Measurements from ENCODE around the gene TSPOAP1. TPM values are rescaled to one million over a fixed set of nuclear protein-coding genes. Genes with fewer than 3 reads are reported as not detected.

The TSPOAP1 gene
- polyA plus RNA-seq, 1 of the 3 experiments (the other 2 are of a cell fraction), result 0.79 TPM

GRCh38 chr17:58254803-58255202 is 73.8 kb downstream of the TSPOAP1 start:
- 14% methylated on average over 7 of the region's 8 CpGs for WGBS (ENCODE audit: low lambda C conversion rate)
- H3F3A ChIP-seq (replicated peaks; ENCODE audit: insufficient read depth), result no peaks in the 10 kb centered on the region
- POLR2A ChIA-PET, result no interaction called here
- H3K4me2 ChIP-seq, result no peak overlapping the region
- no peaks in the 10 kb centered on the region for H3K9me2 ChIP-seq
- H3K4me3 ChIP-seq (ENCODE audit: low read depth in 2 of 2, low read length in 1 of 2), result no peak overlapping the region
- H3K9me3 ChIP-seq, result 0 out of 2 replicates have a peak, but pooled peaks cover 3% of the 10 kb centered on the region
- H3K9ac ChIP-seq, result no peak overlapping the region
- H3K36me3 ChIP-seq (replicated peaks in 1 of 2; ENCODE audit: control insufficient read depth in 1 of 2, insufficient read depth in 2 of 2, low read length in 1 of 2), result no peaks in the 10 kb centered on the region
- no peak overlapping the region for H3K27ac ChIP-seq (ENCODE audit: low read depth in 2 of 2, low read length in 1 of 2)
- CTCF ChIA-PET, result interaction anchor here (0.6 to 2.2 kb wide), 6 partner anchors 36 to 1089 kb away, joined by 3 to 6 read pairs (median 4); partner anchors contain the start of gene MKS1
- H2AFZ ChIP-seq (ENCODE audit: low read depth), result no peak overlapping the region; the same call in 1 of the 2 replicates
- H3K79me2 ChIP-seq (ENCODE audit: insufficient read depth), result no peaks in the 10 kb centered on the region
- H3K27me3 ChIP-seq (ENCODE audit: insufficient read depth), result peaks cover 37% of the 10 kb centered on the region
- DNase-seq, result no peak
- H3K4me1 ChIP-seq (ENCODE audit: control insufficient read depth in 1 of 2, insufficient read depth in 2 of 2, low read depth in 1 of 2, low read length in 1 of 2), result no peaks in the 10 kb centered on the region; a peak in 1 of 4 replicates
- no peaks in the 10 kb centered on the region for H4K20me1 ChIP-seq (ENCODE audit: insufficient read depth)
- TF ChIP-seq CTCF (IDR thresholded peaks at IDR 0.05), result peak; percentile 20; the same call in 1 of the 2 replicates
- no peak for TF ChIP-seq PBX3 (IDR thresholded peaks at IDR 0.05)
- TF ChIP-seq RXRA (IDR thresholded peaks at IDR 0.05; ENCODE audit: borderline replicate concordance, low read depth), result no peak
- TF ChIP-seq RCOR1 (IDR thresholded peaks at IDR 0.05; ENCODE audit: low read length), result no peak

- 42% methylated on average over 3 of the region's 3 CpGs for WGBS (ENCODE audit: low lambda C conversion rate)
- Histone ChIP-seq H2AFZ (ENCODE audit: low read depth) (no peak overlapping the region), H3K4me1 (ENCODE audit: control insufficient read depth in 1 of 2, insufficient read depth in 2 of 2, low read depth in 1 of 2, low read length in 1 of 2) (peaks cover 0 to 8% of the 10 kb centered on the region in 2 experiments; a peak in 1 of 4 replicates), H3K36me3 (replicated peaks in 1 of 2; ENCODE audit: control insufficient read depth in 1 of 2, insufficient read depth in 2 of 2, low read length in 1 of 2) (no peaks in the 10 kb centered on the region), H3F3A (replicated peaks; ENCODE audit: insufficient read depth) (no peaks in the 10 kb centered on the region), H3K9me2 (no peaks in the 10 kb centered on the region), H3K4me2 (no peak overlapping the region), H3K9me3 (no peaks in the 10 kb centered on the region), H3K79me2 (ENCODE audit: insufficient read depth) (no peaks in the 10 kb centered on the region), H4K20me1 (ENCODE audit: insufficient read depth) (no peaks in the 10 kb centered on the region), H3K27me3 (ENCODE audit: insufficient read depth) (peaks cover 47% of the 10 kb centered on the region), H3K27ac (ENCODE audit: low read depth in 2 of 2, low read length in 1 of 2) (no peak overlapping the region), H3K4me3 (ENCODE audit: low read depth in 2 of 2, low read length in 1 of 2) (no peak overlapping the region), H3K9ac (no peak overlapping the region)
- ChIA-PET CTCF (interaction anchor here (0.9 to 2.2 kb wide), 5 partner anchors 11 to 195 kb away, joined by 3 to 6 read pairs (median 5); no protein-coding TSS in a partner anchor), POLR2A (no interaction called here)
- DNase-seq, result no peak
- TF ChIP-seq REST (IDR thresholded peaks at IDR 0.05; ENCODE audit: low read depth, low read length), result no peak
- no peak for TF ChIP-seq TEAD4 (IDR thresholded peaks at IDR 0.05; ENCODE audit: borderline replicate concordance, insufficient read depth)
- no peak for TF ChIP-seq ZBTB33 (IDR thresholded peaks at IDR 0.05; ENCODE audit: borderline replicate concordance, low read depth)
- no peak for TF ChIP-seq USF2 (IDR thresholded peaks at IDR 0.05; ENCODE audit: borderline replicate concordance, low read depth, low read length)
- TF ChIP-seq IRF3 (IDR thresholded peaks at IDR 0.05; ENCODE audit: low read depth, low read length), result no peak
- no peak for TF ChIP-seq RCOR1 (IDR thresholded peaks at IDR 0.05; ENCODE audit: low read length)
- TF ChIP-seq FOXJ3 (CRISPR knock-in tag; IDR thresholded peaks at IDR 0.05), result no peak
- TF ChIP-seq ELF1 (IDR thresholded peaks at IDR 0.05), result no peak
- TF ChIP-seq RXRA (IDR thresholded peaks at IDR 0.05; ENCODE audit: borderline replicate concordance, low read depth), result no peak
- no peak for TF ChIP-seq JUND (IDR thresholded peaks at IDR 0.05)
- no peak for TF ChIP-seq FOSL2 (IDR thresholded peaks at IDR 0.05; ENCODE audit: borderline replicate concordance, low read depth)
- TF ChIP-seq GATA2 (CRISPR knock-in tag; IDR thresholded peaks at IDR 0.05), result no peak
- no peak for TF ChIP-seq NRF1 (IDR thresholded peaks at IDR 0.05; ENCODE audit: low read depth, low read length)
- no peak for TF ChIP-seq POLR2AphosphoS5 (IDR thresholded peaks at IDR 0.05; ENCODE audit: low read depth, low read length)
Measured at GRCh38 chr17:58253082-58253481, 75.5 kb downstream of the TSPOAP1 start.

Measured in SK-N-SH (cell line).